Osteocyte (in vitro differentiated cells): Measurements from ENCODE around the gene MLLT3. TPM values are rescaled to one million over a fixed set of nuclear protein-coding genes. Genes with fewer than 3 reads are reported as not detected.

Experiments used
- DNase-seq: peaks from one replicate; pipeline ENCODE4 v3.0.0; 2021; ENCODE audit warnings: mixed read lengths; ENCODE audit not compliant: unreplicated experiment; ENCODE audit errors: extremely low spot score
- H3K27ac Mint-ChIP-seq: one replicate; pipeline ENCODE4 v1.8.0; 2021; ENCODE audit warnings: mild to moderate bottlenecking, mixed read lengths; ENCODE audit not compliant: unreplicated experiment
- H3K27me3 Mint-ChIP-seq: one replicate; pipeline ENCODE4 v1.8.0; 2021; ENCODE audit warnings: mixed read lengths; ENCODE audit not compliant: unreplicated experiment
- H3K36me3 Mint-ChIP-seq: one replicate; pipeline ENCODE4 v1.8.0; 2021; ENCODE audit warnings: mixed read lengths; ENCODE audit not compliant: unreplicated experiment
- H3K4me1 Mint-ChIP-seq: one replicate; pipeline ENCODE4 v1.8.0; 2021; ENCODE audit warnings: mixed read lengths; ENCODE audit not compliant: unreplicated experiment
- H3K4me3 Mint-ChIP-seq: one replicate; pipeline ENCODE4 v1.8.0; 2021; ENCODE audit warnings: mild to moderate bottlenecking, moderate library complexity, mixed read lengths; ENCODE audit not compliant: unreplicated experiment
- H3K9me3 Mint-ChIP-seq: one replicate; pipeline ENCODE4 v1.8.0; 2021; ENCODE audit warnings: mixed read lengths; ENCODE audit not compliant: unreplicated experiment
- CTCF ChIP-seq: fragments of 200-600 bp; sonication (generic); IDR thresholded peaks from 2 replicates; pipeline ENCODE4 v1.5.0; 2021; ENCODE audit warnings: antibody characterized with exemption, mild to moderate bottlenecking, moderate library complexity
- long read RNA-seq: library from polyadenylated mRNA; unstranded; transcript quantifications from one replicate; pipeline ENCODE4 v2.0.0, GENCODE V29; 2021
- total RNA-seq: library from RNA; stranded (reverse); gene quantifications from 2 replicates; pipeline ENCODE4 v1.2.1, GENCODE V29; 2021

MLLT3 gene
- total RNA-seq = 19.5 and 20.6 TPM in 2 replicates
- long read RNA-seq, partial matches to known transcripts = 8 of 10 reads
- long read RNA-seq, other reads (novel, unspliced or antisense) = 2 of 10 reads

GRCh38 chr9:20622330-20623020 is at the start of gene MLLT3:
MLLT3 (minus strand) TSS chr9:20622499.
- H3K27ac Mint-ChIP-seq = peak within 1 kb of the TSS; percentile 94
- no peak for TF ChIP-seq CTCF
- peaks cover 41% of the 10 kb centered on the region for H3K4me1 Mint-ChIP-seq
- no peaks in the 10 kb centered on the region for H3K27me3 Mint-ChIP-seq
- no peaks in the 10 kb centered on the region for H3K9me3 Mint-ChIP-seq
- H3K4me3 Mint-ChIP-seq = peak within 1 kb of the TSS; percentile 97
- DNase-seq = peak; percentile 98
- H3K36me3 Mint-ChIP-seq = peaks cover 5% of the 10 kb centered on the region

GRCh38 chr9:20671635-20672034 is 49.3 kb upstream of the MLLT3 start:
- Mint-ChIP-seq H3K27me3 (no peaks in the 10 kb centered on the region), H3K4me1 (no peaks in the 10 kb centered on the region), H3K9me3 (peaks cover 8% of the 10 kb centered on the region), H3K36me3 (peaks cover 25% of the 10 kb centered on the region), H3K4me3 (no peak overlapping the region), H3K27ac (no peak overlapping the region)
- no peak for TF ChIP-seq CTCF
- no peak for DNase-seq

GRCh38 chr9:20670395-20670794 is 48.1 kb upstream of the MLLT3 start:
- Mint-ChIP-seq H3K27me3 (no peaks in the 10 kb centered on the region), H3K4me1 (no peaks in the 10 kb centered on the region), H3K9me3 (no peaks in the 10 kb centered on the region), H3K4me3 (no peak overlapping the region), H3K36me3 (peaks cover 15% of the 10 kb centered on the region), H3K27ac (no peak overlapping the region)
- no peak for TF ChIP-seq CTCF
- DNase-seq = no peak

GRCh38 chr9:20664501-20664900 is 42.2 kb upstream of the MLLT3 start:
- Mint-ChIP-seq H3K27me3 (no peaks in the 10 kb centered on the region), H3K4me3 (no peak overlapping the region), H3K4me1 (peaks cover 1% of the 10 kb centered on the region), H3K9me3 (no peaks in the 10 kb centered on the region), H3K27ac (no peak overlapping the region), H3K36me3 (peaks cover 6% of the 10 kb centered on the region)
- no peak for DNase-seq
- TF ChIP-seq CTCF = no peak

- no peak overlapping the region for H3K4me3 Mint-ChIP-seq
Measured at GRCh38 chr9:20663133-20663532, 40.8 kb upstream of the MLLT3 start.

More at GRCh38 chr9:20663133-20663532, 40.8 kb upstream of the MLLT3 start:
- peaks cover 1% of the 10 kb centered on the region for H3K4me1 Mint-ChIP-seq
- no peak for DNase-seq
- H3K27me3 Mint-ChIP-seq = no peaks in the 10 kb centered on the region
- H3K9me3 Mint-ChIP-seq = no peaks in the 10 kb centered on the region
- peaks cover 3% of the 10 kb centered on the region for H3K36me3 Mint-ChIP-seq
- no peak for TF ChIP-seq CTCF
- H3K27ac Mint-ChIP-seq = no peak overlapping the region
